ENCODE results near the gene MYBPC2. TPM values are rescaled to one million over a fixed set of nuclear protein-coding genes. Genes with fewer than 3 reads are reported as not detected.

The MYBPC2 gene
- total and polyA plus RNA-seq, 2 of the 4 experiments (the other 2 are of a cell fraction): not detected

- Histone ChIP-seq H3K9me3 (ENCODE audit: control insufficient read depth, insufficient read depth, low read length) (no peaks in the 10 kb centered on the region), H2BK120ac (ENCODE audit: low read depth, low read length) (no peak overlapping the region), H3K27ac (ENCODE audit: insufficient read depth, low read length) (no peak overlapping the region), H3K4me1 (ENCODE audit: control insufficient read depth, insufficient read depth, low read length) (no peaks in the 10 kb centered on the region), H3K23ac (ENCODE audit: low read depth, low read length) (no peak overlapping the region), H4K5ac (ENCODE audit: low read depth, low read length) (no peak overlapping the region), H3K9me1 (ENCODE audit: insufficient read depth, low read length) (no peaks in the 10 kb centered on the region), H2AK9ac (replicated peaks; ENCODE audit: low read depth, low read length, poor library complexity) (no peak overlapping the region), H3K56ac (ENCODE audit: extremely low read depth, insufficient read depth, low read length) (no peak overlapping the region), H4K8ac (ENCODE audit: low read depth in 2 of 2, low read length in 2 of 2) (no peak overlapping the region), H4K91ac (ENCODE audit: insufficient read depth, low read depth, low read length) (no peak overlapping the region), H3K9ac (ENCODE audit: low read depth, low read length) (no peak overlapping the region), H2BK20ac (ENCODE audit: low read depth, low read length) (no peak overlapping the region), H3K14ac (replicated peaks; ENCODE audit: low read depth, low read length) (no peak overlapping the region), H3K18ac (ENCODE audit: low read depth, low read length) (no peak overlapping the region), H2AK5ac (ENCODE audit: low read depth, low read length) (no peak overlapping the region), H3K4me3 (ENCODE audit: insufficient read depth, low read depth, low read length) (no peak overlapping the region), H4K20me1 (ENCODE audit: insufficient read depth, low read length) (no peaks in the 10 kb centered on the region), H3K27me3 (ENCODE audit: control insufficient read depth, insufficient read depth, low read length) (peaks cover 14% of the 10 kb centered on the region; the same call in 1 of the 2 replicates), H3K4ac (ENCODE audit: low read depth, low read length) (no peak overlapping the region), H3K4me2 (ENCODE audit: low read depth, low read length) (no peak overlapping the region), H2AFZ (replicated peaks; ENCODE audit: low read length, poor library complexity) (peak overlapping the region; percentile 77), H2BK15ac (ENCODE audit: low read depth, low read length) (no peak overlapping the region), H3K36me3 (ENCODE audit: control insufficient read depth, insufficient read depth, low read length) (no peaks in the 10 kb centered on the region), H3K79me1 (ENCODE audit: low read depth in 1 of 2, low read length in 2 of 2) (no peaks in the 10 kb centered on the region), H2BK5ac (ENCODE audit: low read depth, low read length, poor library complexity, severe bottlenecking) (no peak overlapping the region)
- DNase-seq: peak; percentile 50
- ChIA-PET POLR2A (ENCODE audit: unreplicated experiment) (no interaction called here), CTCF (interaction anchor here (1.0 to 2.3 kb wide), 5 partner anchors 13 to 313 kb away, joined by 3 to 8 read pairs (median 5); partner anchors contain the start of gene POLD1)
- dilution Hi-C loops (cut with HindIII; ENCODE audit: low sequenced_read_pairs, unreplicated experiment) (no loop called here), in situ Hi-C loops (cut with MboI; ENCODE audit: low sequenced_read_pairs) (loop anchor here (5.0 kb wide), 1 partner anchor 93 kb away; the partner anchor contains the start of gene NAPSA), intact Hi-C loops (cut with micrococcal nuclease) (no loop called here)
- peak; percentile 32; the same call in 1 of the 2 replicates for ATAC-seq (ENCODE audit: low read depth)
- WGBS, 2 experiments (ENCODE audit: extremely low coverage in 2 of 2, insufficient read length in 1 of 2): 12% methylated on average over 9 of the region's 13 CpGs; no CpG with 5 or more reads in 1 of the 2 experiments
- TF ChIP-seq FOS (IDR thresholded peaks at IDR 0.05; ENCODE audit: low read depth, low read length) (no peak), RCOR1 (IDR thresholded peaks at IDR 0.05; ENCODE audit: insufficient replicate concordance, low read length) (no peak), RFX5 (IDR thresholded peaks at IDR 0.05; ENCODE audit: low read depth, low read length) (no peak), CEBPB (IDR thresholded peaks at IDR 0.05; ENCODE audit: low read depth, low read length) (no peak), USF2 (IDR thresholded peaks at IDR 0.05; ENCODE audit: low read depth, low read length) (peak; percentile 74), ELK1 (IDR thresholded peaks at IDR 0.05; ENCODE audit: borderline replicate concordance, low read depth, low read length) (no peak), BHLHE40 (IDR thresholded peaks at IDR 0.05; ENCODE audit: low read depth, low read length) (peak; percentile 64), MXI1 (IDR thresholded peaks at IDR 0.05; ENCODE audit: borderline replicate concordance, low read depth, low read length) (no peak), NFE2L2 (IDR thresholded peaks at IDR 0.05; ENCODE audit: low read depth, low read length) (no peak)
- BruUV-seq (replicated peaks): no TSS peak
These were observed 27.6 kb downstream of the MYBPC2 start for GRCh38 chr19:50460161-50460765.
